HG03039 (cell line): ENCODE measurements around the gene P2RY6.

ENCODE experiments used
- ATAC-seq: cut with Tn5 transposase; IDR thresholded peaks from one replicate; pipeline ENCODE4 v1.9.1; 2021; ENCODE audit warnings: mild to moderate bottlenecking, moderate library complexity; ENCODE audit not compliant: unreplicated experiment

P2RY6 gene

GRCh38 chr11:73295241-73295995, 23.3 kb downstream of the P2RY6 start:
- no peak for ATAC-seq

- ATAC-seq, result no peak
Measured at GRCh38 chr11:73295996-73296318, 23.8 kb downstream of the P2RY6 start.

GRCh38 chr11:73296501-73297230, 24.5 kb downstream of the P2RY6 start:
- no peak for ATAC-seq

GRCh38 chr11:73297231-73297590, 25.1 kb downstream of the P2RY6 start:
- ATAC-seq, result no peak

- ATAC-seq, result no peak
Measured at GRCh38 chr11:73297702-73298101, 25.6 kb downstream of the P2RY6 start.

- ATAC-seq, result no peak
Measured at GRCh38 chr11:73298233-73298632, 26.1 kb downstream of the P2RY6 start.

- ATAC-seq, result no peak
Measured at GRCh38 chr11:73299751-73300150, 27.6 kb downstream of the P2RY6 start.

GRCh38 chr11:73306069-73306841, 34.1 kb downstream of the P2RY6 start:
- ATAC-seq, result no peak

- ATAC-seq, result no peak
Measured at GRCh38 chr11:73306977-73307322, 34.8 kb downstream of the P2RY6 start.

- ATAC-seq, result peak; percentile 52
Measured at GRCh38 chr11:73307323-73308002, 35.3 kb downstream of the P2RY6 start.

- peak; percentile 4 for ATAC-seq
Measured at GRCh38 chr11:73308003-73308960, 36.1 kb downstream of the P2RY6 start, which contains the start of gene ARHGEF17. Gene ARHGEF17 (plus strand): TSS chr11:73308276. CDS start chr11:73308639, 363 bp downstream.

- ATAC-seq, result no peak
Measured at GRCh38 chr11:73308961-73309919, 37.1 kb downstream of the P2RY6 start.

- ATAC-seq, result no peak
Measured at GRCh38 chr11:73310076-73310475, 37.9 kb downstream of the P2RY6 start.

- ATAC-seq, result no peak
Measured at GRCh38 chr11:73310661-73311393, 38.7 kb downstream of the P2RY6 start.

- ATAC-seq, result no peak
Measured at GRCh38 chr11:73311394-73311869, 39.3 kb downstream of the P2RY6 start.

- no peak for ATAC-seq
Measured at GRCh38 chr11:73312036-73312435, 39.9 kb downstream of the P2RY6 start.

- ATAC-seq, result no peak
Measured at GRCh38 chr11:73312851-73313327, 40.8 kb downstream of the P2RY6 start.

- ATAC-seq, result no peak
Measured at GRCh38 chr11:73313652-73314051, 41.5 kb downstream of the P2RY6 start.
